Umbilical cord (tissue), 2 donors: ENCODE measurements around the gene MB. TPM values are rescaled to one million over a fixed set of nuclear protein-coding genes. Genes with fewer than 3 reads are reported as not detected.

Experiments
- DNase-seq: peaks from one replicate; pipeline ENCODE4 v3.0.0-alpha.2; 2015; ENCODE audit warnings: low spot score
- total RNA-seq: library from RNA; depleted of rRNA; stranded (reverse); fragments of >200 nt; gene quantifications from one replicate; pipeline ENCODE4 v1.2.3, GENCODE V29; 2014; ENCODE audit warnings: low replicate concordance; ENCODE audit not compliant: insufficient read depth

MB gene
- total RNA-seq, 1 donor from 2014 or later: 1.7 TPM

DNA sequence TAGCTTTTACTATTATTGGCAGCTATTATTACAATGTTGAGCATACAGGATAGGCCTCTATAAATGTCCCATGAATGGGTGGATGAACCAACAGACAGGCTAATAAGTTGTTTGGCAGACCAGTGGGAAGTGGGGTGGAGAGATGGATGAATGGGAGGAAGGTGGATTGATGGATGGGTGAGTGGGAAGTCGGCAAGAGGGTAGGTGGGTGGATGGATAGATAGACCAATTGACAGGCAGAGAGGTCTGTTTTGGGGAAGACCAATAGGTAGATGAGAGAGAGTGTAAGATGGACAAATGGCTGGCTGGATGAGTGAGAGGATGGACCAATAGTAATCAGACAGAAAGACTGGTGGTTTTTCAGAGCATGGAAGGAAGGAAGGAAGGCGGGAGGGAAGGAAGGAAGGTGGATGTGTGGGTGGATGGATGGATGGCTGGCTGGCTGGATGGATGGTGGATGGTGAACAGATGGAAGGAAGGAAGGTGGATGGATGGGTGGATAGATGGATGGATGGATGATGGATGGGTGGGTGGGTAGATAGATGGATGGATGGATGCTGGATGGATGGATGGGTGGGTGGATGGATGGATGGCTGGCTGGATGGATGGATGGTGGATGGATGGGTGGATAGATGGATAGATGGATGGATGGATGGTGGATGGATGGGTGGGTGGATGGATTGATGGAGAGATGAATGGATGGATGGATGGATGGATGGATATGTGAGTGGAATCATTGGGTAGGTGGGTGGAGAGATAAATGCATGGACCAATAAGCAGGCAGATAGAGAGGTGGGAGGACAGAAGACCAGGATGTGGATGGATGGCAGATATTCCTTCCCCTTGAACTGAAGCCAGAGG is 39.1 kb downstream of the MB start:
- no peak for DNase-seq

DNA sequence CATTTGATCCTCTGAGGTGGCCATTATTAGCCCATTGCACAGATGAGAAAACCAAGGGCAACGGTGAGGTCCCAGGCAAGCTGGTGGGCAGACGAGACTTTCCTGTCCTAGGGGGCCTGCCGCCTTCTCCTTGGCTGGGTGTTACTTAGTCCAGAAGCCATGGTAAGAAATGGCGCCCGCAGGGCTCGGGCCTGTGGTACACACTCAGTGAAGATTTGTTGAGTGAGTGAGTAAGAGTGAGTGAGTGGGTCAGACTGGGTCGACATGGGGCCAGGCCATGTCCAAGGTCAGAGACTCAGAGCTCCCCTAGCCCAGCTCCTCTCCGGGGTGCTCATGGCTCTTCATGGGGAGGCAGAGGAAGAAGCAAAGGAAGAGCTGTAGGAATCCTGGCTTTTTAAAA is 40.5 kb downstream of the MB start:
- DNase-seq: no peak

DNA sequence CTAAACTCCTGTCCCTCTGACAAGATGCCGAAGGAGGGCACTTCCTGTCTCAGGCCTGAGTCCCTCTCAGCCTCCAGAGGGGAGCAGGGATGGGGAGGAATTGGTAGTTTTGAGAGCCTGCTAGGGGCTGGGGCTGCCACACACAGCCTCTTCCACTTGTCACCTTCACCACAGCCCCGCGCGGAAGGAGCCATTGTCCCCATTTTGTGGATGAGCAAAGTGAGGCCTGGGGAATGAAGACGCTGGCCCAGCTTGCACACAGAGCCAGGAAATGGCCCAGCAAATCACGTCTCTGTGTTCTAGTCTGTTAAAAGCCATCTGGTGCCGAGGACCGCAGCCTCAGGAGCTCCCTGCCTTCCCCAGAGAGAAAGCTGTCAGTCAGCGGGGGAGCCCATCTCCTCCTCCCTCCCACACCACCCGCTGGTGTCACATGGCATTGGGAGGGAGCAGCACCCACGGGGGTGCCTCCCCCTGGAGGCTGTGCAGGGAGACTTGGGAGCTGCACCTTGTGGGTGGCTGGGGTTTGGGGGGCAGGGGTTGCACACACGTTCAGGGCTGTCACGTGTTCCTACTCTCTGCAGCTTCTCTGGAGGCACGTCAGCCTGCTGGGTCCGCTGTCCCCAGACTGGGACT is 41.9 kb downstream of the MB start:
- no peak for DNase-seq

DNA sequence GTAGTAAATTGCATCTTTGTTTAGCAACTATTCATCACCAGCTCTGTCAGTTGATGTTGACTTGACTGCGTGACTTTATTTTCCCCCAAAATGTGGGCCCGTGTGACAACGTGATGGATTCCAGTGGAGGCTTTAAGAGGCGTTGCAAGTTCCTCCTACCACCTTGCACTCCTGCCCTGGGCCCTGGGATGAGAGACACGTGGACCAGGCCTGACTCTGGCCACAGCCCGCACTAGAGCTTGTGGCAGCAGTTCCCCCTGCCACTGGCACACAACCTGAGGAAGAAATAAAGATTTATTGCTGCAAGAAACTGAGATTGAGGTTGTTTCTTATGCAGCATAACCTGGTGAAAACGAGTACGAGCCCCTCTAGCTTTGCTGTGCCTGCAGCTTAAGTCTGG is 44.6 kb downstream of the MB start:
- no peak for DNase-seq

DNA sequence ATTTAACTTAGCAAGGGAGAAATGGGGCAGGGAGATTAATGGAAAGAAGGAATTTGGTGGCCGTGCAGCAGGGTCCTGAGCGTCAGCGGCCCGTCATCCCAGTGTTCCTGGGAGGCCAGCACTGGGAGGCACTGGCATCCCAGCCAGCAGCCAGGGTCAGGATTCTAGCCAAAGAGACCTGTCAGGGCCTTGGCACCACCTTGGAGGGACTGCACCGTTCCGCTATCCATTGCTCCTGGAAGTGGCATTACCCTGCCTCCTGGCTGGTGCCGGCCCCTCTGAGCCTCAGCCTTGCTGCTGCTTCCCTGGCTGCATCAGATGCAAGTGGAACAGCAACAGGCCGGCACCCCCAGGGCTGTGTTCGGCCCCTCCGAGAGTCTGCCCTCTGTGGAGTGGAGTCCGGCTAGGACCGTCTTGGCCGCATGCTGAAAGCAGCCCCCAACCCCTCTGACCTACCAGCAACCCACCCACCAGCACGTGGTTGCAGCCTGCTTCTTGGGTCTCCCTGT is 46.4 kb downstream of the MB start:
- no peak for DNase-seq

DNA sequence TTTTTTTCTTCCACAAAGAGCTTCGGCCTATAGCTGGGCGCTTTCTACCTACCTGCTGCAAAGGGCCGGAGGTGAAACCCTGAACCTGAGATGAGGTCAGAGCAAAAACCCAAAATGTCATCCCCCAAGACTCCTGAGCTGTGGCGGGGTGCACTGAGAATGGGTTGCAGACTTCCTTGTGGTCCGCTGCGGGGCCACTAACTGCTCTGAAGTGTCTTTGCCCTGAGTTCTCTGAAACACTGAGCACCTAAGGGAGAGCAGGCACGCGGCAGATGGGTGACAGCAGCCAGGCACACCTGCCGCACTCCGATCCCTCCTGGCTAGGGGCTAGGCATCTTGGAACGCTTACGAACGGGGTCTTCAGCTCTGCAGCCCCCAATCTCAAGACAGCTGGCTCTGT is 47.2 kb downstream of the MB start:
- DNase-seq: no peak

DNA sequence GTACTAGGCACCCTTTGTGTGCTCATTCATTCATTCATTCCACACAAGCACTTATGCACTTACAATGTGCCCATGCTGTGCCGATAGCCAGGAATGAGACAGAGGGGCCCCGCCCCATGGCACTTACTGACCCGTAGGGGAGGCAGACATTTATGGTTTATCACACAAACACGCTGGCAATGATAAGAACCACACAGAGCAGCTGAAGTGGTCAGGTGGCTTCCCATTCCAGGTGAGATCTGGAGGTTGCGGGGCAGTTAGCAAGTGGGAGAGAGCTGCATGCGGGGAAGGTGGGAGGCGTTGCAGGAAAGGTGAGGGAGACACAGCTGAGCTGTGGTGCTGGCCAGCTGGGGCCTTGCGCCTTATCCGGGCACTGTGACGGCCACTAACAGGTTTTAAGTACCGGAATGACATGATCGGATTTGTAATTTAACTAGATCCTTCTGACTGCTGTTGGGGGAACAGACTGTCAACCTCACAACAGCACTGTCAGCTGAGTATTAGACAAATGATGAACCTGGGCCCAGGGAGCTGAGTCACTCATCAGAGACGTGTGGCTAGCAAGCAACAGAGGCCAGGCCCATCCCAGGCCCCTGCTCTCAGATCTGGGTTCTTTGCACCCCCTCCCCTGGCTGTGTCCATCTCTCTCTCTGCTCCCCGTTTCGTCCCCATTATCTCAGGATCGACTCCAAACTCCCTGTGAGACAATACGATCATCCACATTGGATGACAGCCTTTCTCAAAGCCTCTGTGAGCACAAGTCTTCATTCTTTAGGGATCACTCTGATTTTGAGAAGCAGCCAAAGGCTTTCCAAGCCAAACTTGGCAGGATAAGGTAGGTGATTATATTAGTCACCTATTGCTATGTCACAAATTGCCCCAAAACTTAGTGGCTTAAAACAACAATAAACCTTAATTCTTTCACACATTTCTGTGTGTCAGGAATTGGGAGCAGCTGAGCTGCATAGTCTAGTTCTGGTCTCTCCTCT is 48.1 kb downstream of the MB start:
- no peak for DNase-seq

DNA sequence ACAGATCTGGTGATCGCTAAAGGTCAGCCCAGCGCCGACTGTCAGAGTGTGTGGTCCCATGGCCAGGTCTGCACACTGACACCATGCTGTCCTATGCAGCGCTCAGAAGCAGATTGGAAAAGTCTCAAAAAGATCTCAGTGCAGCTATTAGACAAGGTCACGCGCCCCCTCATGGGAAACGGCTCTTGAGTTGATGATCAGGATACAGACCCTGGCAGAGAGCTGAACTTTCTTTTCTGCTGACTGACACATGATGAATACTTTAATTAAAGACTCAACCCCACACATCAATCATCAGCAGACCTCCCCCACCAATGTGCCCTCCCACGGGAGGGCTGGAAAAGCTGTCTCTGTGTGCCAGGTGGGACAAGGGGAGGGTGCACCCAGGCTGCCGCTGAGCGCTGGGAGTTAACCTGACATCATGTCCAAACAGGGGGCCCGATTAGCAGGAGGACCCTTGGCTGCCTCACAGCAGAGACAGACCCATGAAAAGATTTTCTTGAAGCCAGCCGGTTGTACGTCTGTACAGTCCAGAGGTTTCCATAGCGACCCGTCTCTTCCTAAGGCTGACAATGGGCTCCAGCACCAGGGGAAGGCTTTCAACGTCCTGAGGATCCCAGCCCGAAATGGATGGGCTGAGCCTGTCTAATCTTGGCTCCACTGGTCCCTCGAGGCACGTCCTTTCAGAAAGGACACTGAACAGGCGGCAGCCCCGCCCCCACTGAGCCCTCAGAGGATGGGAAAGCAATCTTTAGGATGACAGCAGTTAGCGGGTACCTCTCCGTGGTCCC is 49.6 kb downstream of the MB start:
- DNase-seq: no peak

DNA sequence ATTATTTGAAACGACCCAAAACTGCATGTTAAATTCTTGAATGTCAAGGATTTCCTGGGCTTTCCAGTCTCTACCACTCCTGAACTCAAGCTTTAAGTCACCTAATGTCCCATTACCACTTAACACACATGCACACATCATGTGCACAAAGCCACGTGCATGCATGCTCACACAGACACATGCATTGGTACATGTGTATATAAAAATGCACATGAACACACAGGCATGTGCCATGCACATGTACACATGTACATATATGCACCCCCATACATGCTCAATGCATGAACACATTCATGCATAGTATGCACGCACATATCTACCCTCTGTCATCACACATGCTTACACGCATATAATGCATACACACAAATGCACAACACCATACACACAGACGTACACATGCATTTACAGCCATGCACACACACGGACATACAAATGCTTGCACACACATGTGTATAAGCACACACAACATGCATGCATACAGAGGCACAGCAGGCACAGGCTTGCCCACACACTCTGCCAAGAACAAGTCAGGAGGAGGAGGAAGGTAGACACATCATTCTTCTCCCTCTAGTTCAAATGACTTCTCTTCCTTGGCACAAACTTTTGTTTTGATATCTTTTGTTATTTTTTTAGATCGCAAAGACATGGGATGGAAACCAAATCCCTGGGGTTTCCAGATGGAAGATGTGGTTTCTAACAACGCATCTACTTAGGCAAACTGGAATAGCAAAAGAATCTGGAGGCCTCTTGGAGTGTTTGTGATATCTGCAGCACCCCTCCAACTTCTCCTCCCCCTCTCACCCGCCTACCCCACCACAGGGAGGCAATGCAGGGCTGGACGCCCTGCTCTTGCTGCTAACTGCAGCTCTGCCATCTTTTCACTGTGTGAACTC is 51.9 kb downstream of the MB start:
- DNase-seq: no peak

DNA sequence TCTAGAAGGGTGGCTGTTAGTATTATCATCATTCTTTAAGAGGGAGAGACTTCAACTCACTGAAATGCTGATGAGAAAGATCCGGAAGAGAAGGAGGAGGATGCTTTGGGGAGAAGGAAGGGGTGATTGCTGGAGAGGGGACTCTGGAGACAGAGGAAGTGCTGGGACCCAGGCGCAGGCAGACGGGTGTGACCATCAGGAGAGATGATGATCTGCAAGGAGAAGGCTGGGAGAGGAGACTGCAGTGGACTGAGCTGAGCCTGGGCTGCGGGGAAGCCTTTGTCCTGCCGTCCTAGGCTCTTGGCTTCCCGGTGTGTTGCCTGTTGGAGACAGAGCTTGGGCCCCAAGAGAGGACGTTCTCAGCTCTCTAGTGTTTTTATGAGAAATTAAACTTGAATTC is 53.9 kb downstream of the MB start:
- DNase-seq: no peak

DNA sequence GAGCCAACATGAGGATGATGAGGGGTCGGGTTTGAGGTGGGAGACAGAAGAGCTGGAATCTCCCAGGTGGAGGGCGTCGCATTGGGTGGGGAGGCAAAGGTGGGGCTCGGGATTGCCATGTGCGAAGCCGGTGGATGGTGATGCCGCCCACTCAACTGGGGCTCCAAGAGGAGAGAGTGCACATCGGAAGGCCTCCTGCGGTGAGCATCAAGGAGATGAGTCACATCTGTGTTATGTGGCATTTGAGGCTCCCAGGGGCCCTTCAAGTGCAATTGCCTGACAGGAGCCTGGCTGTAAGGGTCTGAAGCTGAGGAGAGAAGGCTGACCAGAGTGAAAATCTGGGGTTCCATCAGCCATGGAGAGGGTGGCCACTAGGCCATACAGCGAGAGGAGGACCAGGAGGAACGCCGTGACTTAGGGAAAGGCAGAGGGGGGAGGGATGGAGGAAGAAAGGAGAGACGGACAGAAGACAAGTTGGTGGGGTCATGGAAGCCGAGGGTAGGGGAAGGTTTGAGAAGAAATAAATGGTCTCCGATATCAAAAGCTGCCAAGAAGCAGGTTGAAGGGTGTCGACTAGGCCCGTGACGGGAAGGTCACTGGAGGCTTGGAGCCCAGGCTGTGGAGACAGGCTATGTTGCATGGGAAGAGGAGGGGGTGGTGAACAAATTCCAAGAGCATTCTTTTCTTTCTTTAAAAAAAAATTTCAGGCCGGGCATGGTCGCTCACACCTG is 55.2 kb downstream of the MB start:
- no peak for DNase-seq

DNA sequence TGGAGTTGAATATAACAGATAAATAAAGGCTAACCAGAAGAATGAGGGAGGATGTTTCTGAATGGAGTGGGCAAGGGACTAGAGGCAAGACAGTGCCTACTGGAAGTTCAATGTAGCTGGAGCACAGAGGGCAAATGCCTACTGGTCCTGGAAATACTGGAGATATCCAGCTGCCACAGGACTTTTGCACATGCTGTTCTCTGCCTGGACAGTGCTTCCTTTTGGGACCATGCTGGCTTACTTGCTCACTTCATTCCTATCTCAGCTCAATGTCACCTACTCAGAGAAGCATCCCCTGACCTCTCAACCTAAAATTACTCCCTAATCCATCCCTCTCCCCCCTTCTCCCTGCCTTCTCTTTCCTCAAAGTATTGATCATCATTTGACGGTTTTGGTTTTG is 56.3 kb downstream of the MB start:
- no peak for DNase-seq

DNA sequence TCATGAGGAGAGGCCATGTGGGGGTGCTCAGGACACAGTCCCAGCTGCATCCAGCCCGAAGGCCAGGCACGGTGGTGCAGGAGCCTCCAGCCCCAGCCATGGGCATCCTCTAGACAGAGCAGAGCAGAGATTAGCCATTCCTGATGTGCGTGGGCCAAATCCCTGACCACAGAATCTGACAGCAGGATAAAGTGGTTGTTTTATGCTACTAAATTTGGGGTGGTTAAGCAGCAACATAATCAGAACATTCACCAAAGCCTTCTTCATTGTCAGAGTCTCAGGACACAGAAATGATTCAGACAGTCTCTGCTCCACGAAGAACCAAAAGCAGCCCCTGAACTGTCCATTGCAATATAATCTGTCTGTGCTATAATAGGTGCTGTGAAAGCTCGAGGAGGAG is 56.8 kb downstream of the MB start:
- no peak for DNase-seq

DNA sequence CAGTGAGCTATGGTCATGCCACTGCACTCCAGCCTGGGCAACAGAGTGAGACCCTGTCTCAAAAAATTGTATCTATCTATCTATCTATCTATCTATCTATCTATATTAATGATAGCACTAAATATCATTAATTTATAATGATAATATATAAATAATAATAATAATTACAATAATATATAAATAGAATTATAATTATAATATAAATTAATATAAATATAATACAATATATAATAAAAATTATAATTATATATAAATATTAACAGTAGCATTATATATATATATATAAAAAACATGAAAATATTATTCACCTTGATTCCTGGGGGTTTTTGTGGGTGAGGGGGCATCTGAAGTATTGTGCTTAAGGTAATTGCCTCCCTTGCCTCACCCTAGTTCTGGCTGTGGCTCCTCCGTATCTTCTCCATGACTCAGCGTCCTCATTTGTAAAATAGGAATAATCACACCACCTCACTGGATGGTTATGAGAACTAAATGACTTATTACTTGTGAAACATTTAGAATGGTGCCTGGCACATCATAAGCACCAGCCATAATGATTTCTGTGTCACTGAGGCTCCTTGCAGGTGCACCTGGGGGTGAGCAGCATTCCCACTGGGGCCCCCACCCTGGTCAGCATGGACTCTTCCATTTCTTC is 57.6 kb downstream of the MB start:
- no peak for DNase-seq

DNA sequence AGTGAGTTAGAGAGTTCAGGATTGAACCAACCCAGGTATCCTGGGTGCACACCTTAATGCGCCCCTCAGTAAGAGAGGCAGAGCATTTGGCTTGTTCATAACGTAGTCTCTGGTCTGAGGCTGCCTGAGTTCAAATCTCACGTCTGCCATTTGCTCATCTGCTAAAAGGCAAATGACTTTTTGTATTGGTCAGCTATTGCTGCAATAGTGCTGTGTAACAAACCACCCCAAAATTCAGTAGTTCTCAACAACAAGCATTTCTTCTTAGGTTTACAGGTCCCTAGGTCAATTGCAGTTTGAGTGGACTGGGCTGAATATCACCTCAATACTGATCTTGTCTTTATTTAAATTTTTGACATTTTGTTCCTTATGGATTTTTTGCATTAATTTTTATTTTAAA is 58.4 kb downstream of the MB start:
- DNase-seq: no peak

DNA sequence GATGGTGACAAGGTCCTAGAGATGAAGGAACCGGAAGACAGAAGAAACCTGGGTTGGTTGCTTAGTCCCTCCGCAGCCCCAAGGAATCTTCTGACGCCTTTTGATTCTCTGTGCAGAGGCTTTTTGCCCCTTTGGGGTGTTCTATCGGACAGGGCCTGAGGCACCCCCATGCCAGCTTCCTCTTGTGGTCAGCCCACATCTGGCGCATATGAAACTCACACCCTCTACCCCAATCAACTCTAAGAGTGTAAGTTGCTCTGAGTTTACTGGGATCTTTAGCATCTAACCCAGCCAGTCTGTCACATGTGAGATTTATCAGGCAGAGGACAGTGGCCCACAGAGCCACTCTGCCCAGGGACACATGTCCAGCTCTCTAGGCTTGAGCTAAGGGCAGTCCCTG is 59.1 kb downstream of the MB start:
- DNase-seq: no peak
